WTC11 (cell line): Measurements from ENCODE around the gene CASP6. TPM values are rescaled to one million over a fixed set of nuclear protein-coding genes. Genes with fewer than 3 reads are reported as not detected.

ENCODE experiments used
- ATAC-seq: fragments of 200-7000 bp; cut with Tn5 transposase; 2 replicates; pipeline ENCODE4 v1.10.0; 2021; ENCODE audit warnings: mild to moderate bottlenecking, moderate library complexity
- CTCF ChIA-PET: fragments of 300-600 bp; sonication (Branson Sonifier 250); formaldehyde crosslinking; loops from one replicate; lab custom pipeline; 2021; ENCODE audit warnings: antibody characterized with exemption; lab: Charles Lee
- POLR2A ChIA-PET: fragments of 350-600 bp; sonication (Branson Sonifier 250); formaldehyde crosslinking; loops from one replicate; lab custom pipeline; 2021; ENCODE audit warnings: antibody characterized with exemption; lab: Charles Lee
- DNase-seq: peaks from one replicate; pipeline ENCODE4 v3.0.0; 2021; ENCODE audit warnings: low spot score
- H3K27ac Mint-ChIP-seq: 2 replicates; pipeline ENCODE4 v1.8.0; 2021; ENCODE audit warnings: mixed read lengths
- H3K27me3 Mint-ChIP-seq: 2 replicates; pipeline ENCODE4 v1.8.0; 2021; ENCODE audit warnings: low read depth, mild to moderate bottlenecking, moderate library complexity, mixed read lengths
- H3K36me3 Mint-ChIP-seq: 2 replicates; pipeline ENCODE4 v1.8.0; 2021; ENCODE audit warnings: mixed read lengths
- H3K4me1 Mint-ChIP-seq: 2 replicates; pipeline ENCODE4 v1.8.0; 2022; ENCODE audit warnings: mixed read lengths
- H3K4me3 Mint-ChIP-seq: 2 replicates; pipeline ENCODE4 v1.8.0; 2021; ENCODE audit warnings: mild to moderate bottlenecking, moderate library complexity, mixed read lengths
- H3K9me3 Mint-ChIP-seq: 2 replicates; pipeline ENCODE4 v1.8.0; 2021; ENCODE audit warnings: mixed read lengths
- ETV6 ChIP-seq: sonication (generic); formaldehyde crosslinking; IDR thresholded peaks from 2 replicates; pipeline ENCODE4 v1.8.1; 2022; ENCODE audit warnings: mild to moderate bottlenecking, missing genetic modification reagents
- FOXK1 ChIP-seq: sonication (generic); formaldehyde crosslinking; IDR thresholded peaks from 2 replicates; pipeline ENCODE4 v1.8.0; 2022; ENCODE audit warnings: mild to moderate bottlenecking, moderate library complexity, missing genetic modification reagents
- JAZF1 ChIP-seq: fragments of 250-450 bp; sonication (Bioruptor Pico); IDR thresholded peaks from 2 replicates; pipeline ENCODE4 v1.9.0; 2021; ENCODE audit warnings: moderate library complexity, mild to moderate bottlenecking, inconsistent platforms
- KAT7 ChIP-seq: sonication (generic); formaldehyde crosslinking; IDR thresholded peaks from 2 replicates; pipeline ENCODE4 v1.8.1; 2023; ENCODE audit warnings: missing genetic modification reagents, mild to moderate bottlenecking, borderline replicate concordance
- PRRX2 ChIP-seq: fragments of 250-450 bp; sonication (Bioruptor Pico); IDR thresholded peaks from 2 replicates; pipeline ENCODE4 v1.8.0; 2021; ENCODE audit warnings: mild to moderate bottlenecking
- TCF7 ChIP-seq: sonication (generic); formaldehyde crosslinking; IDR thresholded peaks from 2 replicates; pipeline ENCODE4 v1.8.0; 2022; ENCODE audit warnings: mild to moderate bottlenecking, low read depth, missing genetic modification reagents, moderate library complexity
- TEAD4 ChIP-seq: sonication (generic); formaldehyde crosslinking; IDR thresholded peaks from 2 replicates; pipeline ENCODE4 v1.8.0; 2022; ENCODE audit warnings: mild to moderate bottlenecking, missing genetic modification reagents
- ZNF232 ChIP-seq: sonication (generic); formaldehyde crosslinking; IDR thresholded peaks from 2 replicates; pipeline ENCODE4 v1.8.0; 2022; ENCODE audit warnings: mild to moderate bottlenecking, missing genetic modification reagents
- ZNF671 ChIP-seq: fragments of 250-450 bp; sonication (Bioruptor Pico); IDR thresholded peaks from 2 replicates; pipeline ENCODE4 v1.8.0; 2021; ENCODE audit warnings: mild to moderate bottlenecking
- total RNA-seq: library from RNA; stranded (reverse); gene quantifications from 3 replicates; pipeline ENCODE4 v1.2.3, GENCODE V29; 2021
- TF ChIP-seq, protein P1 (sequence below): fragments of 200-600 bp; IDR thresholded peaks from 2 replicates; pipeline ENCODE4 v1.8.0; 2022; ENCODE audit warnings: antibody characterized with exemption
- TF ChIP-seq, protein P2 (sequence below): fragments of 250-450 bp; sonication (Bioruptor Pico); IDR thresholded peaks from 2 replicates; pipeline ENCODE4 v1.9.0; 2021; ENCODE audit warnings: mild to moderate bottlenecking, borderline replicate concordance
- TF ChIP-seq, protein P3 (sequence below): sonication (generic); formaldehyde crosslinking; IDR thresholded peaks from 2 replicates; pipeline ENCODE4 v1.8.0; 2022; ENCODE audit warnings: mild to moderate bottlenecking, missing genetic modification reagents
- TF ChIP-seq, protein P4 (sequence below): fragments of 250-450 bp; sonication (Bioruptor Pico); conservative IDR thresholded peaks from 2 replicates; pipeline ENCODE4 v1.9.0; 2021; ENCODE audit warnings: mild to moderate bottlenecking
- TF ChIP-seq, protein P5 (sequence below): sonication (generic); formaldehyde crosslinking; IDR thresholded peaks from 2 replicates; pipeline ENCODE4 v1.8.0; 2023; ENCODE audit warnings: missing genetic modification reagents, mild to moderate bottlenecking, borderline replicate concordance
- TF ChIP-seq, protein P6 (sequence below): sonication (generic); formaldehyde crosslinking; IDR thresholded peaks from 2 replicates; pipeline ENCODE4 v1.8.0; 2023; ENCODE audit warnings: missing genetic modification reagents
- TF ChIP-seq, protein P7 (sequence below): sonication (generic); formaldehyde crosslinking; IDR thresholded peaks from 2 replicates; pipeline ENCODE4 v1.8.0; 2022; ENCODE audit warnings: missing genetic modification reagents

Gene CASP6
- total RNA-seq, 1 experiment from 2014 or later: 26.0 TPM

DNA sequence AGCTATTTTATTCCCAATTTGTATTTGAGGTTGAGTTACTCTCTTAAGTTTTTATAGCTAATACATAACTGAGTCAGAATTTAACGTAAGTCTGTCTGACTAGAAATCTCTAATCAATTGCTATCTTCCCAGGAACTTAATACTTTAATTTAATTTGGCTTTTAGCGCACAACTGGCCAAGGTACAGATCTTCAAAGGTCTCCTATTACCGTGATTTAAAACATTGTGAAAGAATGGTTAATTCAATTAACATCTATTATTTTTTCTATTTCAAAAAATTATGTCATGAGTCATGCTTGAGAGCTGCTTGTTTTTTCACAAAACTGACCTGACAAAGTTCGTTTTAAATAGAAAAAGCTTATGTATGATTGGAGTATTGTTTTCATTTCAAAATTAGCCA lies 48.6 kb upstream of the CASP6 start:
- ATAC-seq: no peak
- no peak for DNase-seq
- Mint-ChIP-seq H3K4me3 (no peak overlapping the region), H3K9me3 (no peaks in the 10 kb centered on the region), H3K36me3 (no peaks in the 10 kb centered on the region), H3K27ac (no peak overlapping the region), H3K4me1 (0 out of 2 replicates have a peak, but pooled peaks cover 2% of the 10 kb centered on the region), H3K27me3 (no peaks in the 10 kb centered on the region)
- POLR2A ChIA-PET: no interaction called here
- no peak for TF ChIP-seq ZNF671
- TF ChIP-seq, protein P1, sequence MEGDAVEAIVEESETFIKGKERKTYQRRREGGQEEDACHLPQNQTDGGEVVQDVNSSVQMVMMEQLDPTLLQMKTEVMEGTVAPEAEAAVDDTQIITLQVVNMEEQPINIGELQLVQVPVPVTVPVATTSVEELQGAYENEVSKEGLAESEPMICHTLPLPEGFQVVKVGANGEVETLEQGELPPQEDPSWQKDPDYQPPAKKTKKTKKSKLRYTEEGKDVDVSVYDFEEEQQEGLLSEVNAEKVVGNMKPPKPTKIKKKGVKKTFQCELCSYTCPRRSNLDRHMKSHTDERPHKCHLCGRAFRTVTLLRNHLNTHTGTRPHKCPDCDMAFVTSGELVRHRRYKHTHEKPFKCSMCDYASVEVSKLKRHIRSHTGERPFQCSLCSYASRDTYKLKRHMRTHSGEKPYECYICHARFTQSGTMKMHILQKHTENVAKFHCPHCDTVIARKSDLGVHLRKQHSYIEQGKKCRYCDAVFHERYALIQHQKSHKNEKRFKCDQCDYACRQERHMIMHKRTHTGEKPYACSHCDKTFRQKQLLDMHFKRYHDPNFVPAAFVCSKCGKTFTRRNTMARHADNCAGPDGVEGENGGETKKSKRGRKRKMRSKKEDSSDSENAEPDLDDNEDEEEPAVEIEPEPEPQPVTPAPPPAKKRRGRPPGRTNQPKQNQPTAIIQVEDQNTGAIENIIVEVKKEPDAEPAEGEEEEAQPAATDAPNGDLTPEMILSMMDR: no peak
- TF ChIP-seq, protein P2, sequence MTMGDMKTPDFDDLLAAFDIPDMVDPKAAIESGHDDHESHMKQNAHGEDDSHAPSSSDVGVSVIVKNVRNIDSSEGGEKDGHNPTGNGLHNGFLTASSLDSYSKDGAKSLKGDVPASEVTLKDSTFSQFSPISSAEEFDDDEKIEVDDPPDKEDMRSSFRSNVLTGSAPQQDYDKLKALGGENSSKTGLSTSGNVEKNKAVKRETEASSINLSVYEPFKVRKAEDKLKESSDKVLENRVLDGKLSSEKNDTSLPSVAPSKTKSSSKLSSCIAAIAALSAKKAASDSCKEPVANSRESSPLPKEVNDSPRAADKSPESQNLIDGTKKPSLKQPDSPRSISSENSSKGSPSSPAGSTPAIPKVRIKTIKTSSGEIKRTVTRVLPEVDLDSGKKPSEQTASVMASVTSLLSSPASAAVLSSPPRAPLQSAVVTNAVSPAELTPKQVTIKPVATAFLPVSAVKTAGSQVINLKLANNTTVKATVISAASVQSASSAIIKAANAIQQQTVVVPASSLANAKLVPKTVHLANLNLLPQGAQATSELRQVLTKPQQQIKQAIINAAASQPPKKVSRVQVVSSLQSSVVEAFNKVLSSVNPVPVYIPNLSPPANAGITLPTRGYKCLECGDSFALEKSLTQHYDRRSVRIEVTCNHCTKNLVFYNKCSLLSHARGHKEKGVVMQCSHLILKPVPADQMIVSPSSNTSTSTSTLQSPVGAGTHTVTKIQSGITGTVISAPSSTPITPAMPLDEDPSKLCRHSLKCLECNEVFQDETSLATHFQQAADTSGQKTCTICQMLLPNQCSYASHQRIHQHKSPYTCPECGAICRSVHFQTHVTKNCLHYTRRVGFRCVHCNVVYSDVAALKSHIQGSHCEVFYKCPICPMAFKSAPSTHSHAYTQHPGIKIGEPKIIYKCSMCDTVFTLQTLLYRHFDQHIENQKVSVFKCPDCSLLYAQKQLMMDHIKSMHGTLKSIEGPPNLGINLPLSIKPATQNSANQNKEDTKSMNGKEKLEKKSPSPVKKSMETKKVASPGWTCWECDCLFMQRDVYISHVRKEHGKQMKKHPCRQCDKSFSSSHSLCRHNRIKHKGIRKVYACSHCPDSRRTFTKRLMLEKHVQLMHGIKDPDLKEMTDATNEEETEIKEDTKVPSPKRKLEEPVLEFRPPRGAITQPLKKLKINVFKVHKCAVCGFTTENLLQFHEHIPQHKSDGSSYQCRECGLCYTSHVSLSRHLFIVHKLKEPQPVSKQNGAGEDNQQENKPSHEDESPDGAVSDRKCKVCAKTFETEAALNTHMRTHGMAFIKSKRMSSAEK (CRISPR knock-in tag): no peak
- TF ChIP-seq, protein P3, sequence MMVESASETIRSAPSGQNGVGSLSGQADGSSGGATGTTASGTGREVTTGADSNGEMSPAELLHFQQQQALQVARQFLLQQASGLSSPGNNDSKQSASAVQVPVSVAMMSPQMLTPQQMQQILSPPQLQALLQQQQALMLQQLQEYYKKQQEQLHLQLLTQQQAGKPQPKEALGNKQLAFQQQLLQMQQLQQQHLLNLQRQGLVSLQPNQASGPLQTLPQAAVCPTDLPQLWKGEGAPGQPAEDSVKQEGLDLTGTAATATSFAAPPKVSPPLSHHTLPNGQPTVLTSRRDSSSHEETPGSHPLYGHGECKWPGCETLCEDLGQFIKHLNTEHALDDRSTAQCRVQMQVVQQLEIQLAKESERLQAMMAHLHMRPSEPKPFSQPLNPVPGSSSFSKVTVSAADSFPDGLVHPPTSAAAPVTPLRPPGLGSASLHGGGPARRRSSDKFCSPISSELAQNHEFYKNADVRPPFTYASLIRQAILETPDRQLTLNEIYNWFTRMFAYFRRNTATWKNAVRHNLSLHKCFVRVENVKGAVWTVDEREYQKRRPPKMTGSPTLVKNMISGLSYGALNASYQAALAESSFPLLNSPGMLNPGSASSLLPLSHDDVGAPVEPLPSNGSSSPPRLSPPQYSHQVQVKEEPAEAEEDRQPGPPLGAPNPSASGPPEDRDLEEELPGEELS (CRISPR knock-in tag): no peak
- no peak for TF ChIP-seq ETV6 (CRISPR knock-in tag)
- TF ChIP-seq JAZF1 (CRISPR knock-in tag): no peak
- TF ChIP-seq, protein P4, sequence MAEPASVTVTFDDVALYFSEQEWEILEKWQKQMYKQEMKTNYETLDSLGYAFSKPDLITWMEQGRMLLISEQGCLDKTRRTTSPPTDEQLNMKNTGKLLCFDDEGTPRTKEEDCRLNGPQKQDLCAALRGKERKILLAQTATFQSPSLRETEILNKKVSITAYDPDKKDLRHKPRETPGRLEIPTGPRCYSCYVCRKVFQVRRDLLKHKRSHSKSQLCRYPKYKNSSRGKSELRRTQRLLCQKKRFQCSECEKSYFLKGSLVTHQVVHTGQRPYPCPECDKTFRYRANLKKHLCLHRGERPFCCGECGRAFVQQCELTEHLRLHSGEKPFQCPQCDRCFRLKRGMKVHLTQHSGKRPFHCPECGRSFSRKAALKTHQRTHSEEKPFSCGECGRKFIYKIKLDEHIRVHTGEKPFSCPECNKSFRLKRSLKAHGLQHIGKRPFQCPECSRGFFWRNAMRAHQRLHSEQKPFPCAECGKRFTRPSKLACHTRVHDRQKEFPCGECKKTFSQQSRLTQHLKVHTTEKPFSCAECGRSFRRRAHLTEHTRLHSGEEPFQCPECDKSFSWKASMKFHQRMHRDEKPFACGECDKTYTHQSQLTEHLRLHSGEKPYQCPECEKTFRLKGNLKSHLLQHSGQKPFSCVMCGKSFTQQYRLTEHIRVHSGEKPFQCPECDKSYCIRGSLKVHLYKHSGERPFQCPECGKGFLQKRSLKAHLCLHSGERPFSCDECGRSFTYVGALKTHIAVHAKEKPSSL (CRISPR knock-in tag): no peak
- no peak for TF ChIP-seq TEAD4 (CRISPR knock-in tag)
- TF ChIP-seq FOXK1 (CRISPR knock-in tag): no peak
- TF ChIP-seq, protein P5, sequence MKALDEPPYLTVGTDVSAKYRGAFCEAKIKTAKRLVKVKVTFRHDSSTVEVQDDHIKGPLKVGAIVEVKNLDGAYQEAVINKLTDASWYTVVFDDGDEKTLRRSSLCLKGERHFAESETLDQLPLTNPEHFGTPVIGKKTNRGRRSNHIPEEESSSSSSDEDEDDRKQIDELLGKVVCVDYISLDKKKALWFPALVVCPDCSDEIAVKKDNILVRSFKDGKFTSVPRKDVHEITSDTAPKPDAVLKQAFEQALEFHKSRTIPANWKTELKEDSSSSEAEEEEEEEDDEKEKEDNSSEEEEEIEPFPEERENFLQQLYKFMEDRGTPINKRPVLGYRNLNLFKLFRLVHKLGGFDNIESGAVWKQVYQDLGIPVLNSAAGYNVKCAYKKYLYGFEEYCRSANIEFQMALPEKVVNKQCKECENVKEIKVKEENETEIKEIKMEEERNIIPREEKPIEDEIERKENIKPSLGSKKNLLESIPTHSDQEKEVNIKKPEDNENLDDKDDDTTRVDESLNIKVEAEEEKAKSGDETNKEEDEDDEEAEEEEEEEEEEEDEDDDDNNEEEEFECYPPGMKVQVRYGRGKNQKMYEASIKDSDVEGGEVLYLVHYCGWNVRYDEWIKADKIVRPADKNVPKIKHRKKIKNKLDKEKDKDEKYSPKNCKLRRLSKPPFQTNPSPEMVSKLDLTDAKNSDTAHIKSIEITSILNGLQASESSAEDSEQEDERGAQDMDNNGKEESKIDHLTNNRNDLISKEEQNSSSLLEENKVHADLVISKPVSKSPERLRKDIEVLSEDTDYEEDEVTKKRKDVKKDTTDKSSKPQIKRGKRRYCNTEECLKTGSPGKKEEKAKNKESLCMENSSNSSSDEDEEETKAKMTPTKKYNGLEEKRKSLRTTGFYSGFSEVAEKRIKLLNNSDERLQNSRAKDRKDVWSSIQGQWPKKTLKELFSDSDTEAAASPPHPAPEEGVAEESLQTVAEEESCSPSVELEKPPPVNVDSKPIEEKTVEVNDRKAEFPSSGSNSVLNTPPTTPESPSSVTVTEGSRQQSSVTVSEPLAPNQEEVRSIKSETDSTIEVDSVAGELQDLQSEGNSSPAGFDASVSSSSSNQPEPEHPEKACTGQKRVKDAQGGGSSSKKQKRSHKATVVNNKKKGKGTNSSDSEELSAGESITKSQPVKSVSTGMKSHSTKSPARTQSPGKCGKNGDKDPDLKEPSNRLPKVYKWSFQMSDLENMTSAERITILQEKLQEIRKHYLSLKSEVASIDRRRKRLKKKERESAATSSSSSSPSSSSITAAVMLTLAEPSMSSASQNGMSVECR: no peak
- TF ChIP-seq ZNF232 (CRISPR knock-in tag): no peak
- TF ChIP-seq KAT7 (CRISPR knock-in tag): no peak
- TF ChIP-seq PRRX2: no peak
- TF ChIP-seq, protein P6, sequence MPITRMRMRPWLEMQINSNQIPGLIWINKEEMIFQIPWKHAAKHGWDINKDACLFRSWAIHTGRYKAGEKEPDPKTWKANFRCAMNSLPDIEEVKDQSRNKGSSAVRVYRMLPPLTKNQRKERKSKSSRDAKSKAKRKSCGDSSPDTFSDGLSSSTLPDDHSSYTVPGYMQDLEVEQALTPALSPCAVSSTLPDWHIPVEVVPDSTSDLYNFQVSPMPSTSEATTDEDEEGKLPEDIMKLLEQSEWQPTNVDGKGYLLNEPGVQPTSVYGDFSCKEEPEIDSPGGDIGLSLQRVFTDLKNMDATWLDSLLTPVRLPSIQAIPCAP (CRISPR knock-in tag): no peak
- TF ChIP-seq, protein P7, sequence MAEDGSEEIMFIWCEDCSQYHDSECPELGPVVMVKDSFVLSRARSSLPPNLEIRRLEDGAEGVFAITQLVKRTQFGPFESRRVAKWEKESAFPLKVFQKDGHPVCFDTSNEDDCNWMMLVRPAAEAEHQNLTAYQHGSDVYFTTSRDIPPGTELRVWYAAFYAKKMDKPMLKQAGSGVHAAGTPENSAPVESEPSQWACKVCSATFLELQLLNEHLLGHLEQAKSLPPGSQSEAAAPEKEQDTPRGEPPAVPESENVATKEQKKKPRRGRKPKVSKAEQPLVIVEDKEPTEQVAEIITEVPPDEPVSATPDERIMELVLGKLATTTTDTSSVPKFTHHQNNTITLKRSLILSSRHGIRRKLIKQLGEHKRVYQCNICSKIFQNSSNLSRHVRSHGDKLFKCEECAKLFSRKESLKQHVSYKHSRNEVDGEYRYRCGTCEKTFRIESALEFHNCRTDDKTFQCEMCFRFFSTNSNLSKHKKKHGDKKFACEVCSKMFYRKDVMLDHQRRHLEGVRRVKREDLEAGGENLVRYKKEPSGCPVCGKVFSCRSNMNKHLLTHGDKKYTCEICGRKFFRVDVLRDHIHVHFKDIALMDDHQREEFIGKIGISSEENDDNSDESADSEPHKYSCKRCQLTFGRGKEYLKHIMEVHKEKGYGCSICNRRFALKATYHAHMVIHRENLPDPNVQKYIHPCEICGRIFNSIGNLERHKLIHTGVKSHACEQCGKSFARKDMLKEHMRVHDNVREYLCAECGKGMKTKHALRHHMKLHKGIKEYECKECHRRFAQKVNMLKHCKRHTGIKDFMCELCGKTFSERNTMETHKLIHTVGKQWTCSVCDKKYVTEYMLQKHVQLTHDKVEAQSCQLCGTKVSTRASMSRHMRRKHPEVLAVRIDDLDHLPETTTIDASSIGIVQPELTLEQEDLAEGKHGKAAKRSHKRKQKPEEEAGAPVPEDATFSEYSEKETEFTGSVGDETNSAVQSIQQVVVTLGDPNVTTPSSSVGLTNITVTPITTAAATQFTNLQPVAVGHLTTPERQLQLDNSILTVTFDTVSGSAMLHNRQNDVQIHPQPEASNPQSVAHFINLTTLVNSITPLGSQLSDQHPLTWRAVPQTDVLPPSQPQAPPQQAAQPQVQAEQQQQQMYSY (CRISPR knock-in tag): no peak
- no peak for TF ChIP-seq TCF7 (CRISPR knock-in tag)
- CTCF ChIA-PET: no interaction called here
